Gastrocnemius medialis (tissue), 4 donors: ENCODE data around the gene TRIM8. TPM values are rescaled to one million over a fixed set of nuclear protein-coding genes. Genes with fewer than 3 reads are reported as not detected.
"Not testable (repeated sequence)": the region's sequence is repeated elsewhere in the genome, so short reads cannot be mapped to it uniquely, and the experiment has no call there.

ENCODE experiments used
- ATAC-seq, 2 donors: fragments of 150-250 bp; one replicate each; pipeline ENCODE4 v1.9.1; 2016
- DNase-seq, 2 donors: peaks; one replicate each; pipeline ENCODE4 v3.0.0-alpha.2; 2019
- H3K27ac ChIP-seq, 4 donors: fragments of 200-600 bp; sonication (generic); 1 replicate in 1 of 4; 2 replicates in 3 of 4; pipeline ENCODE4 v1.5.1; 2016 to 2018; ENCODE audit warnings: mild to moderate bottlenecking in 2 of 4, moderate library complexity in 1 of 4
- H3K27me3 ChIP-seq, 3 donors: fragments of 200-600 bp; sonication (generic) in 2 of 3; 1 replicate in 1 of 3; 2 replicates in 2 of 3; pipeline versions ENCODE4 v1.5.1 to v1.6.0; 2016 to 2019; ENCODE audit warnings: mild to moderate bottlenecking in 1 of 3, moderate library complexity in 1 of 3
- H3K36me3 ChIP-seq, 2 donors: fragments of 200-600 bp; sonication (generic) in 1 of 2; one replicate each; pipeline ENCODE4 v1.5.1; 2017 to 2018
- H3K4me1 ChIP-seq, 2 donors: fragments of 200-600 bp; sonication (generic) in 1 of 2; one replicate each; pipeline ENCODE4 v1.5.1; 2016 to 2017; ENCODE audit warnings: mild to moderate bottlenecking in 2 of 2
- H3K4me3 ChIP-seq, 4 donors: fragments of 200-600 bp; sonication (generic) in 3 of 4; 1 replicate in 1 of 4; 2 replicates in 3 of 4; pipeline ENCODE4 v1.5.1; 2016 to 2019; ENCODE audit warnings: mild to moderate bottlenecking in 2 of 4
- H3K9me3 ChIP-seq, 3 donors: fragments of 200-600 bp; sonication (generic) in 2 of 3; 1 replicate in 1 of 3; 2 replicates in 2 of 3; pipeline ENCODE4 v1.5.1; 2016 to 2019
- CTCF ChIP-seq, 5 experiments: fragments of 450-650 bp in 3 of 5; fragments of 200-600 bp in 2 of 5; sonication (generic) in 2 of 5; IDR thresholded peaks in 4 of 5; conservative IDR thresholded peaks in 1 of 5; 1 replicate in 4 of 5; 2 replicates in 1 of 5; pipeline ENCODE4 v1.5.1; 2016 to 2019; ENCODE audit warnings: antibody characterized with exemption in 5 of 5, mild to moderate bottlenecking in 3 of 5, moderate library complexity in 3 of 5
- POLR2A ChIP-seq, 2 donors: fragments of 450-650 bp; IDR thresholded peaks; one replicate each; pipeline ENCODE4 v1.6.1; 2017; ENCODE audit warnings: antibody characterized with exemption in 2 of 2, mild to moderate bottlenecking in 2 of 2, moderate library complexity in 2 of 2
- in situ Hi-C, 4 donors: fragments of 200-750 bp; cut with MboI; loops; one replicate each; pipeline versions ENCODE4 v1.15.0 to v1.8.0; 2017; ENCODE audit warnings: low sequenced_read_pairs in 4 of 4
- intact Hi-C: fragments of 100-400 bp; cut with DNase I; formaldehyde crosslinking; loops from one replicate; pipeline ENCODE4 v1.15.1; 2023; ENCODE audit warnings: low total_unique reads
- total RNA-seq, 4 donors: library from RNA; depleted of rRNA; stranded (reverse); fragments of >200 nt; gene quantifications; one replicate each; pipeline versions ENCODE4 v1.1.0 to v1.2.3, GENCODE V29; 2016

Gene TRIM8
- total RNA-seq, 4 donors from 2014 or later = 113 to 222 (median 138) TPM

GRCh38 chr10:102681696-102682095 is 37.4 kb downstream of the TRIM8 start:
- no peaks in the 10 kb centered on the region for H3K9me3 ChIP-seq
- DNase-seq (no peak), ATAC-seq (no peak)
- in situ Hi-C loops = no loop called here
- peaks cover 6 to 24% of the 10 kb centered on the region in 2 donors for H3K4me1 ChIP-seq
- intact Hi-C loops = no loop called here
- TF ChIP-seq POLR2A (IDR thresholded peaks at IDR 0.05) = no peak
- no peaks in the 10 kb centered on the region for H3K27me3 ChIP-seq
- H3K27ac ChIP-seq = no peak overlapping the region
- H3K4me3 ChIP-seq = no peak overlapping the region
- H3K36me3 ChIP-seq = peaks cover 0 to 5% of the 10 kb centered on the region in 2 donors

- Histone ChIP-seq H3K4me1 (peaks cover 6 to 17% of the 10 kb centered on the region in 2 donors), H3K27ac (no peak overlapping the region), H3K9me3 (no peaks in the 10 kb centered on the region), H3K36me3 (peaks cover 0 to 5% of the 10 kb centered on the region in 2 donors), H3K4me3 (no peak overlapping the region), H3K27me3 (no peaks in the 10 kb centered on the region)
- ATAC-seq (no peak), DNase-seq (no peak)
- intact Hi-C loops (no loop called here), in situ Hi-C loops (no loop called here)
- TF ChIP-seq CTCF (IDR thresholded peaks at IDR 0.05 in 4 of 5, conservative IDR thresholded peaks at IDR 0.05 in 1 of 5) (no peak), POLR2A (IDR thresholded peaks at IDR 0.05) (no peak)
These were observed 38.1 kb downstream of the TRIM8 start for GRCh38 chr10:102682416-102682815.

GRCh38 chr10:102682981-102683380 is 38.7 kb downstream of the TRIM8 start:
- no peak for TF ChIP-seq CTCF (IDR thresholded peaks at IDR 0.05 in 4 of 5, conservative IDR thresholded peaks at IDR 0.05 in 1 of 5)
- no peak for TF ChIP-seq POLR2A (IDR thresholded peaks at IDR 0.05)
- no peak for ATAC-seq
- DNase-seq = no peak
- Histone ChIP-seq H3K4me3 (no peak overlapping the region), H3K27me3 (no peaks in the 10 kb centered on the region), H3K36me3 (peaks cover 0 to 5% of the 10 kb centered on the region in 2 donors), H3K9me3 (no peaks in the 10 kb centered on the region), H3K27ac (no peak overlapping the region), H3K4me1 (peaks cover 6 to 11% of the 10 kb centered on the region in 2 donors)
- in situ Hi-C loops (no loop called here), intact Hi-C loops (no loop called here)

GRCh38 chr10:102683736-102684135 is 39.5 kb downstream of the TRIM8 start:
- no peaks in the 10 kb centered on the region for H3K27me3 ChIP-seq
- ATAC-seq (no peak), DNase-seq (no peak)
- no peaks in the 10 kb centered on the region for H3K9me3 ChIP-seq
- intact Hi-C loops = no loop called here
- H3K27ac ChIP-seq = no peak overlapping the region
- peaks cover 0 to 5% of the 10 kb centered on the region in 2 donors for H3K36me3 ChIP-seq
- no peak for TF ChIP-seq POLR2A (IDR thresholded peaks at IDR 0.05)
- no peak for TF ChIP-seq CTCF (IDR thresholded peaks at IDR 0.05 in 4 of 5, conservative IDR thresholded peaks at IDR 0.05 in 1 of 5)
- peaks cover 2 to 5% of the 10 kb centered on the region in 2 donors for H3K4me1 ChIP-seq
- no peak overlapping the region for H3K4me3 ChIP-seq
- in situ Hi-C loops = no loop called here

GRCh38 chr10:102691285-102692066 is 47.2 kb downstream of the TRIM8 start:
- Histone ChIP-seq H3K4me1 (no peaks in the 10 kb centered on the region), H3K27me3 (no peaks in the 10 kb centered on the region), H3K9me3 (no peaks in the 10 kb centered on the region), H3K27ac (no peak overlapping the region), H3K36me3 (peaks cover 0 to 4% of the 10 kb centered on the region in 2 donors), H3K4me3 (no peak overlapping the region)
- ATAC-seq (no peak), DNase-seq (no peak)
- TF ChIP-seq CTCF (IDR thresholded peaks at IDR 0.05 in 4 of 5, conservative IDR thresholded peaks at IDR 0.05 in 1 of 5) (no peak), POLR2A (IDR thresholded peaks at IDR 0.05) (no peak)
- in situ Hi-C loops (no loop called here), intact Hi-C loops (no loop called here)

GRCh38 chr10:102695401-102695800 is 51.1 kb downstream of the TRIM8 start:
- in situ Hi-C loops, DNase-seq, H3K4me1 ChIP-seq, H3K27me3 ChIP-seq, H3K36me3 ChIP-seq, H3K9me3 ChIP-seq, H3K27ac ChIP-seq, intact Hi-C loops, H3K4me3 ChIP-seq, ATAC-seq: not testable (repeated sequence)
